ENCODE data around the gene HCK.

Gene HCK

GRCh38 chr20:32052090-32052777 lies at the start of gene HCK:
Gene HCK (plus strand): TSS chr20:32052242.
- DNase-seq, result no peak

- DNase-seq, result no peak
These were observed 48.7 kb upstream of the HCK start for GRCh38 chr20:32003325-32003724.

- DNase-seq, result no peak
These were observed 47.1 kb upstream of the HCK start for GRCh38 chr20:32004963-32005362.

GRCh38 chr20:32006053-32006452 lies 46.0 kb upstream of the HCK start:
- DNase-seq, result no peak

- DNase-seq, result no peak
These were observed 44.9 kb upstream of the HCK start for GRCh38 chr20:32006841-32007786.

GRCh38 chr20:32007787-32008616 lies 44.0 kb upstream of the HCK start:
- DNase-seq, result no peak

GRCh38 chr20:32009564-32009963 lies 42.5 kb upstream of the HCK start:
- DNase-seq, result no peak

GRCh38 chr20:32010101-32010500 lies 41.9 kb upstream of the HCK start, which contains the start of gene CCM2L:
Gene CCM2L (plus strand): TSS chr20:32010438. CDS start chr20:32010455, 17 bp downstream.
- DNase-seq, result no peak

DNA sequence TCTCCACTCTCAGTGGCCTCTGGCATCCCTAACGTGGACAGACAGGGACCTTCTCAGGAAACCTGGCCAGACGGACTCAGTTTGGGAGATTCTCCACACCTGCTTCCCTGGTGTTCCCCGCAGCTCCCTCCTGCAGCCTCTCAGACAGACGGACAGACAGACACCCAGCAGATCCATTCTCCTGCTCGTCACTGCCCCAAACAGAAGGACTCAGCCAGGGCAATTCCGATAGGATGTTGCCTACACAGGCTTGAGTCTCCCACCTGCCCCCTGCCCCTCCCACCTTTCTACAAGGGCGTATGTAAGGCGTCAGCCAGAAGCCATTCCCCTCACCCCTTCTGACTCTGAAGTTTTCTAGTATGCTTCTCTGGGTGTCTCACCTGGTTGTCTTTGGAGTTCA lies 41.4 kb upstream of the HCK start:
- DNase-seq, result no peak

GRCh38 chr20:32012159-32012688 lies 39.8 kb upstream of the HCK start:
- DNase-seq, result no peak

GRCh38 chr20:32013326-32013725 lies 38.7 kb upstream of the HCK start:
- no peak for DNase-seq

DNA sequence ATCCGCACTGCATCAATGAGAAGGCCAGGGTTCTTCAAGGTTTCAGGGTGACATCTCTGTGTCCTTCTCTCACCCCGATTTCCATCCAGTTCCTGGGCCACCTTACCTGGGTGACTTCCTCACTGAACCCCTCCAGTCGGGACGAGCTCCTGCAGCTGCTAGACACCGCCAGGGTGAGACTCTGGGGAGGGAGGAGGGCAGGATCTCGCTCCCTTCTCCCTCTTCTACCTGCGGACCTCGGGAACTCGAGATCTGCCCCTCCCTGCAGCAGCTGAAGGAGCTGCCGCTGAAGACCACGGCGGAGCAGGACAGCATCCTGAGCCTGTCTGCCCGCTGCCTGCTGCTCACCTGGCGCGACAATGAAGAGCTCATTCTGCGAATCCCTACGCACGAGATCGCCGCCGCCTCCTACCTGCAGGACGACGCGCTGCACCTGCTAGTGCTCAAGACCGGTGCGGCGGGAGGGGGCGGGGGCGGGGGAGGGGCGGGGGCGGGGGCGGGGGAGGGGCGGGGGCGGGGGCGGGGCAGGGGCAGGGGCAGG lies 34.3 kb upstream of the HCK start:
- no peak for DNase-seq

DNA sequence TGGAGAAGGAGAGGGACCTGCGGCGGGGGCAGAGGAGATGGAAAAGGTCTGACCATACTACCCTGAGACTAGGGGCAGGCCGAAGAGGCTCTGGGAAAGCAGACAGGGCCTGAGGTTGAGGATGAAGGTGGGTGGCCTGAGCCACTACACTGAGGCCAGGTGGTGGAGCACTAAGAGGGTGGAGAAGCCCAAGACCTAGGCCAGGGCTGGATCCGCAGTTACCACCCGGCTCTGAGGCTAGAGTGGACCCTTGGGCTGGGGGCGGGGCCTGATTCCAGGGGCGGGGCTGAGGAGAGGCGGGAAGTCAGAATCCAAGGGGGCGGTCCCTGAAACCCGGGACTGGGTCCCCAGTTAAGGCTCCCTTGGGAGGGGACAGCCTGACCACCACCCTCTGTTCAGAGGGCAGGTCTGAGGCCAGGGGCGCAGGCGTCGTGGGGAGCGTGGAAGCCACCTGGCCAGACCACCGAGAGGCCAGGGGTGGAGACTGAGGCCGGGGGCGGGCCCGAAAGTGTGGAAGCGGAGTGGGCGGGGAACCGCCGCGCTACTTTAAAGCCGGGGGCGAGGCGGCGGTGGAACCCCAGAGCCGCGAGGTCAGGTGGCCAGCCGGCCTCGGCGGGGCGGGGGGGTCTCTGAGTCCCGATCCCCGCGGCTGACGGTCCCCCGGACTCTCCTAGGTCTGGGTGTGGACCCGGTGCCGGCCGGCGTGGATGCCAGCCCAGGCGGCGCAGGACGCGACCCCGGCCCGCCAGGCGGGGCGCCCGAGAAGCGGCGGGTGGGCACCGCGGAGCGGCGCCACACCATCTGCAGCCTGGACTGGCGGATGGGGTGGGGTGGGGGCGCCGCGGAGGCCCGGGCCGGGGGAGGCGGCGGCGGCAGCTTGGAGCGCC lies 33.5 kb upstream of the HCK start:
- DNase-seq, result no peak

- no peak for DNase-seq
These were observed 32.9 kb upstream of the HCK start for GRCh38 chr20:32019156-32019510.

DNA sequence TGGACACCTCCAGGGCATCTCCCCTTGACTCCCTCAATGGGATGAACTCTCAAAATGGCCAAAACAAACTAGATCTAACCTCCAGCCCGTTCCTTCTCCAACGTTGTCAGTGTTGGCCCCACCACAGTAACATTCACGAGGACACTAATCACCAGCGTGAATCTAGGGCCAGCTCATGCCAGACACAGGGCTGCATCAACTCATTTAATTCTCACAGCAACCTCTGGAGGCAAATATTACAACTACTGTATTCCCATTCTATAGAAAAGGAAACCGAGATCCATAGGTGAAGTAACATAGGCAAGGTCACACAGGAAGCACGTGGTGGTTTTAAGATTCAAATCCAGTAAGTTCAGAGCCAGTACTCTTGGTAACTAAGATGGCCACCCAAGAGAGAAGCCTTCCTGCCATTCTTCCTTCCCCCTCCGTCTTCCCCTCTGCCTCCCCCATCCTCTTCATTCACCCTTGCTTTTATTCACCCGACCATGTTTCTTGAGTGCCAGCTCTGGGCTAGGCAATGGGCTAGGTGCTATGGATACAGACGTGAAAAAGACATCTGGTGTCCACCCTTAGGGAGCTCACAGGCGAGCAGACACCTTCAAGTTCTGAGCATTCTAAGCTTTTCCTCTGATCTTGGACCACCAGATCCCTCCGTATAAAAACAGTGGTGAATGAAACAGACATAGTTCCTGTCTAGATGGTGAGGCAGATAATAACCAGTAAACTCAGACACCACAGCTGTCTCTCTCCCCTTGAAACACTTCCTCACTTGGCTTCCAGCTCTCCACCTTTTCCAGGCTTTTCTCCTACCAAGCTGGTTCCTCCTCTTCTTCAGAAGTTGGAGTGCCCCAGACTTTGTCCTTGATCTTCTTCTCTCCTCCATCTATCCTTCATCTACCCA lies 32.2 kb upstream of the HCK start:
- DNase-seq, result no peak

GRCh38 chr20:32021091-32021490 lies 31.0 kb upstream of the HCK start:
- DNase-seq, result no peak

GRCh38 chr20:32024683-32025295 lies 27.3 kb upstream of the HCK start:
- DNase-seq, result no peak

GRCh38 chr20:32027643-32028042 lies 24.4 kb upstream of the HCK start:
- no peak for DNase-seq

DNA sequence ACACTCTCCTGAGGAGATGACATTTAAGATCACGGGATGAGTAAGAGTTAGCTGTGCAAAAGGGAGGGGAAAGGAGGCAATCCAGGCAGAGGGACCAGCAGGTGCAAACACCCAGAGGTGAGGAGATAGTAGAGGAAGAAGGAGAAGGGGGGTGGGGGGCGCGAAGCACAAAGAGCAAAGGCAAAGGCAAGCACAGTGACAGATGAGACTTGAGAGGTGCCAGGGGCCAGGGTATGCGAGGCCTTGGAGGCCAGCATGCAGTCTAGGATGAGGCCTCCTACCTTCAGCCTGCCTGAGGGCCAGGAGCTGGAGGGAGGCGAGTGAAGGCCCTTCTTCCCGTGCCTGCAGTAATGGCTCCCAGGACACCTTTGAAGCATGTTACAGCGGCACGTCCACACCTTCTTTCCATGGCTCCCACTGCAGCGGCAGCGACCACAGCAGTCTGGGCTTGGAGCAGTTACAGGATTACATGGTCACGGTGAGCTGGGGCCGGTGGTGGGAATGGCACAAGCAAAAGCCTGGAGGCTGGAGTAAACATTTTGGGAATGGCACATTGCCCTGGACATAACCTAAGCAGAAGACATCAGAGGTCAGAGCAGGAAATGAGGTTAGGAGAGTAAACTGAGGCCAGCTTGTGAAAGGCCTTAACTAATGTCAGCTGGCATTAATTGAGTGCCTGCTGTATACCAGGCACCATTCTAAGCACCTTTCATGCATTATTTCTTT lies 23.2 kb upstream of the HCK start:
- DNase-seq, result no peak

All from fibroblast of skin of right biceps (primary cell).